Kidney epithelial cell (primary cell): Measurements from ENCODE around the gene NT5C2. TPM values are rescaled to one million over a fixed set of nuclear protein-coding genes. Genes with fewer than 3 reads are reported as not detected.

Experiments used
- DNase-seq: peaks from one replicate; pipeline ENCODE4 v3.0.0-alpha.2; 2010; ENCODE audit warnings: low read depth
- H3K27me3 ChIP-seq: 2 replicates; pipeline ENCODE4 v1.6.0; 2011; ENCODE audit warnings: low read length; ENCODE audit not compliant: control insufficient read depth, insufficient read depth
- H3K36me3 ChIP-seq: 2 replicates; pipeline ENCODE4 v1.5.1; 2011; ENCODE audit warnings: low read length; ENCODE audit not compliant: control insufficient read depth, insufficient read depth
- H3K4me3 ChIP-seq: 2 replicates; pipeline ENCODE4 v1.5.1; 2011; ENCODE audit warnings: low read depth, mild to moderate bottlenecking, control low read depth, low read length
- CTCF ChIP-seq: IDR thresholded peaks from 2 replicates; pipeline ENCODE4 v1.5.1; 2011; ENCODE audit warnings: mild to moderate bottlenecking, moderate library complexity, low read length, control low read depth, inconsistent platforms; ENCODE audit not compliant: insufficient read depth, poor library complexity, severe bottlenecking
- total RNA-seq: library from RNA; depleted of rRNA; stranded (reverse); fragments of >200 nt; gene quantifications from 2 replicates; pipeline ENCODE4 v1.2.3, GENCODE V29; 2015

The NT5C2 gene
- total RNA-seq, 1 donor from 2014 or later, result 90.7 TPM

DNA sequence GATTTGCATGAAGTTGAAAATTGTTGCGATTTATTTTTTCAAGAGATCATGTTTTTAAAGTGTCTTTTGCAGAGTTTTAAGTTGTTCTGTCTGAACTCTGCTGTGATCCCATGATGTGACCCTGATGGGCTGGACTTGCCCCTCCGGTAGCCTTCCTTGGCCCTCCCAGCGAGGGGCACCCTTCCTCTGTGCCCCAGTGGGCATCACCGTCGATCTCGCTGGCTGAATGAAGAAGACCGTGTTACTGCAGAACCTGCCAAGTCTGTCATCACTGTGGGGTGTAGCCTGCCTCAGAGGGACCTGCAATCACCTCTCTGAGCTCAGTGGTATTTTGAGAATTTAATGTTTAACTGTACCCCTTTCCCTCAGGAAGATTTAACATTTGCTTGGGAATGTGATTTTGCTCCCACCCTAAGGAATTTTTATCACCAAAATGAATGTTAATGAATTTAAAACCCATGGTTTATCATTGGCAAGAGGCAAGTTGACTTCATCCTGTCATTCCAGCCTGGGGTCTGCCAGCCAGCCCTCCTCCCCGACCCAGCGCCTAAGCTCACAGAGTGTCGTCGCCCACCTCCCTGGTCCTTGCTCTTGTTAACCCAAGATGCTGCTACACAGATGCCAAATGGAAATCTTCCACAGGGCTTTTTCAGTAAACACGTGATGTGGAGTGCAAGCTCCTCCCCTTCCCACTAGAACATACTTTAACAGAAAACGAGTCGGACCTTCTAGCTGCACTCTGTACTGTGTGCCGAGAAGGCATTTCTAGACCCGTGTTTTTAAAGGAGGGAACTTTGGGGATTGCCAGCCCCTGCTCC, 115.4 kb downstream of the NT5C2 start:
- no peak overlapping the region for H3K4me3 ChIP-seq
- H3K27me3 ChIP-seq, result no peaks in the 10 kb centered on the region
- TF ChIP-seq CTCF, result no peak
- DNase-seq, result no peak
- no peaks in the 10 kb centered on the region for H3K36me3 ChIP-seq

GRCh38 chr10:103077020-103077419, 116.1 kb downstream of the NT5C2 start:
- H3K4me3 ChIP-seq, result no peak overlapping the region
- no peak for DNase-seq
- no peak for TF ChIP-seq CTCF
- no peaks in the 10 kb centered on the region for H3K36me3 ChIP-seq
- H3K27me3 ChIP-seq, result no peaks in the 10 kb centered on the region

- TF ChIP-seq CTCF, result no peak
- no peaks in the 10 kb centered on the region for H3K36me3 ChIP-seq
- no peaks in the 10 kb centered on the region for H3K27me3 ChIP-seq
- H3K4me3 ChIP-seq, result no peak overlapping the region
- no peak for DNase-seq
Observed at GRCh38 chr10:103072891-103073290, 120.2 kb downstream of the NT5C2 start.

DNA sequence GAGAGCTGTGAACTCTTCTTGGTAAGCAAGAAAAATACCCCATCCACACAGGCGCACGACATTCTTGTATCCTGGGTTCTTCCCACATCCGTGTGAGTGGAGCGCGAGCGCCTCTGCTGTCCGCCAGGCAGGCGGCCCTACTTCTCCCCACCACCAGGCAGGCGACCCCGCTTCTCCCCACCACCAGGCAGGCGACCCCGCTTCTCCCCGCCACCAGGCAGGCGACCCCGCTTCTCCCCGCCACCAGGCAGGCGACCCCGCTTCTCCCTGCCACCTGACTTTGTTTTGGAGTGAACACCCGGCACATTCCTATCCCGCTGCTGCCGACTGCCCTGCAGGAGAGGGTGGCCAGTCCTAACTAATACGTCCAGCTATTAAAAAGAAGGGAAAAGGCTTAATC, 120.8 kb downstream of the NT5C2 start:
- TF ChIP-seq CTCF, result no peak
- H3K4me3 ChIP-seq, result no peak overlapping the region
- H3K27me3 ChIP-seq, result no peaks in the 10 kb centered on the region
- DNase-seq, result no peak
- H3K36me3 ChIP-seq, result no peaks in the 10 kb centered on the region

- H3K36me3 ChIP-seq, result no peaks in the 10 kb centered on the region
- no peaks in the 10 kb centered on the region for H3K27me3 ChIP-seq
- peak; percentile 70 for TF ChIP-seq CTCF
- no peak overlapping the region for H3K4me3 ChIP-seq
- peak; percentile 12 for DNase-seq
Observed at GRCh38 chr10:103069453-103070331, 123.4 kb downstream of the NT5C2 start.
